ENCODE measurements around the gene CCNO.

CCNO gene

GRCh38 chr5:55232985-55233928, at the start of gene CCNO:
Gene CCNO (minus strand): TSS chr5:55233608. CDS start chr5:55233523, 85 bp downstream.
- peak within 1 kb of the TSS; percentile 91 for H3K27ac ChIP-seq
- DNase-seq (ENCODE audit: low spot score) = peak; percentile 90
- TF ChIP-seq CTCF (conservative IDR thresholded peaks at IDR 0.05; ENCODE audit: low read depth) = peak; percentile 36
- ChIA-PET POLR2A (ENCODE audit: low non-redundant PET) (interaction anchor here (0.6 to 1.0 kb wide), 3 partner anchors 32 to 74 kb away, joined by 3 read pairs; partner anchors contain the start of genes DHX29 and MTREX), CTCF (interaction anchor here (0.6 to 2.4 kb wide), 9 partner anchors 7 to 342 kb away, joined by 3 to 16 read pairs (median 4); partner anchors contain the start of gene GPX8)

GRCh38 chr5:55278778-55279177, 45.4 kb upstream of the CCNO start:
- TF ChIP-seq CTCF (conservative IDR thresholded peaks at IDR 0.05; ENCODE audit: low read depth) = no peak
- no peak overlapping the region for H3K27ac ChIP-seq
- ChIA-PET CTCF (no interaction called here), POLR2A (ENCODE audit: low non-redundant PET) (no interaction called here)
- DNase-seq (ENCODE audit: low spot score) = peak; percentile 5

GRCh38 chr5:55276771-55277170, 43.4 kb upstream of the CCNO start:
- DNase-seq (ENCODE audit: low spot score) = peak; percentile 41
- CTCF ChIA-PET = interaction anchor here (0.7 kb wide), 1 partner anchor 360 kb away, joined by 5 read pairs; no protein-coding TSS in a partner anchor
- no peak for TF ChIP-seq CTCF (conservative IDR thresholded peaks at IDR 0.05; ENCODE audit: low read depth)
- POLR2A ChIA-PET (ENCODE audit: low non-redundant PET) = no interaction called here
- no peak overlapping the region for H3K27ac ChIP-seq

GRCh38 chr5:55258339-55258738, 24.9 kb upstream of the CCNO start:
- TF ChIP-seq CTCF (conservative IDR thresholded peaks at IDR 0.05; ENCODE audit: low read depth) = no peak
- POLR2A ChIA-PET (ENCODE audit: low non-redundant PET) = no interaction called here
- CTCF ChIA-PET = no interaction called here

GRCh38 chr5:55254802-55255201, 21.4 kb upstream of the CCNO start:
- TF ChIP-seq CTCF (conservative IDR thresholded peaks at IDR 0.05; ENCODE audit: low read depth) = no peak
- no peak overlapping the region for H3K27ac ChIP-seq
- DNase-seq (ENCODE audit: low spot score) = no peak
- POLR2A ChIA-PET (ENCODE audit: low non-redundant PET) = no interaction called here
- CTCF ChIA-PET = no interaction called here

More at GRCh38 chr5:55258339-55258738, 24.9 kb upstream of the CCNO start:
- H3K27ac ChIP-seq = no peak overlapping the region
- no peak for DNase-seq (ENCODE audit: low spot score)

- TF ChIP-seq CTCF (conservative IDR thresholded peaks at IDR 0.05; ENCODE audit: low read depth) = no peak
- no peak for DNase-seq (ENCODE audit: low spot score)
- CTCF ChIA-PET = no interaction called here
- H3K27ac ChIP-seq = no peak overlapping the region
- POLR2A ChIA-PET (ENCODE audit: low non-redundant PET) = no interaction called here
Measured at GRCh38 chr5:55250064-55250463, 16.7 kb upstream of the CCNO start.

Measured in RWPE1 (cell line).